IMR-90 (cell line): ENCODE measurements around the gene ZNF732. TPM values are rescaled to one million over a fixed set of nuclear protein-coding genes. Genes with fewer than 3 reads are reported as not detected.

Experiments used
- ATAC-seq: fragments of 200-7000 bp; cut with Tn5 transposase; 2 replicates; pipeline ENCODE4 v1.9.1; 2020; ENCODE audit warnings: low read depth, mild to moderate bottlenecking, moderate library complexity
- BruUV-seq: library from RNA; stranded (reverse); fragments of 400-500 nt; replicated peaks from 2 replicates; lab custom pipeline; 2021; lab: Mats Ljungman, UMichigan
- CTCF ChIA-PET: fragments of 300-600 bp; formaldehyde crosslinking; extraction: SDS; loops from one replicate; lab custom pipeline; 2021; ENCODE audit warnings: antibody characterized with exemption; lab: Yijun Ruan, JAX
- POLR2A ChIA-PET: fragments of 300-600 bp; sonication (Branson Sonifier 250); formaldehyde crosslinking; loops from one replicate; lab custom pipeline; 2022; ENCODE audit warnings: antibody characterized with exemption; ENCODE audit not compliant: unreplicated experiment; lab: Charles Lee
- DNase-seq: peaks from one replicate; pipeline ENCODE4 v3.0.0; 2013
- H2AFZ ChIP-seq: replicated peaks from 2 replicates; pipeline ENCODE3; 2013; ENCODE audit warnings: low read length, mild to moderate bottlenecking; ENCODE audit not compliant: poor library complexity
- H2AK5ac ChIP-seq: 2 replicates; pipeline ENCODE4 v1.6.1; 2013; ENCODE audit warnings: low read depth, low read length, inconsistent platforms
- H2AK9ac ChIP-seq: replicated peaks from 2 replicates; pipeline ENCODE3; 2013; ENCODE audit warnings: mild to moderate bottlenecking, low read depth, low read length, moderate library complexity; ENCODE audit not compliant: poor library complexity
- H2BK120ac ChIP-seq: 2 replicates; pipeline ENCODE4 v1.6.1; 2013; ENCODE audit warnings: low read depth, low read length, inconsistent platforms
- H2BK15ac ChIP-seq: 3 replicates; pipeline ENCODE4 v1.6.1; 2013; ENCODE audit warnings: low read depth, low read length, inconsistent platforms
- H2BK20ac ChIP-seq: 2 replicates; pipeline ENCODE4 v1.6.1; 2013; ENCODE audit warnings: low read depth, mild to moderate bottlenecking, inconsistent platforms, low read length, moderate library complexity
- H2BK5ac ChIP-seq: 2 replicates; pipeline ENCODE4 v1.6.1; 2013; ENCODE audit warnings: mild to moderate bottlenecking, low read depth, low read length, inconsistent platforms; ENCODE audit not compliant: poor library complexity, severe bottlenecking
- H3K14ac ChIP-seq: replicated peaks from 2 replicates; pipeline ENCODE4 v1.6.1; 2013; ENCODE audit warnings: low read depth, low read length, inconsistent platforms
- H3K18ac ChIP-seq: 2 replicates; pipeline ENCODE4 v1.6.1; 2013; ENCODE audit warnings: low read depth, low read length, control low read depth
- H3K23ac ChIP-seq: 2 replicates; pipeline ENCODE4 v1.6.1; 2013; ENCODE audit warnings: low read depth, low read length, inconsistent platforms
- H3K27ac ChIP-seq: 2 replicates; pipeline ENCODE4 v1.5.1; 2013; ENCODE audit warnings: mild to moderate bottlenecking, control low read depth, low read length; ENCODE audit not compliant: insufficient read depth
- H3K27me3 ChIP-seq: 2 replicates; pipeline ENCODE4 v1.6.1; 2013; ENCODE audit warnings: low read length; ENCODE audit not compliant: control insufficient read depth, insufficient read depth
- H3K36me3 ChIP-seq: 2 replicates; pipeline ENCODE4 v1.6.1; 2013; ENCODE audit warnings: low read length, mixed read lengths; ENCODE audit not compliant: control insufficient read depth, insufficient read depth
- H3K4ac ChIP-seq: 2 replicates; pipeline ENCODE4 v1.6.1; 2013; ENCODE audit warnings: low read depth, low read length, inconsistent platforms
- H3K4me1 ChIP-seq: 2 replicates; pipeline ENCODE4 v1.6.1; 2013; ENCODE audit warnings: low read length, mixed read lengths; ENCODE audit not compliant: control insufficient read depth, insufficient read depth
- H3K4me2 ChIP-seq: 2 replicates; pipeline ENCODE4 v1.6.1; 2013; ENCODE audit warnings: low read depth, mild to moderate bottlenecking, control low read depth, low read length, moderate library complexity
- H3K4me3 ChIP-seq: 2 replicates; pipeline ENCODE4 v1.5.1; 2013; ENCODE audit warnings: low read depth, mild to moderate bottlenecking, control low read depth, low read length, moderate library complexity; ENCODE audit not compliant: insufficient read depth
- H3K56ac ChIP-seq: 2 replicates; pipeline ENCODE4 v1.6.1; 2013; ENCODE audit warnings: low read length, inconsistent platforms; ENCODE audit not compliant: insufficient read depth; ENCODE audit errors: extremely low read depth
- H3K79me1 ChIP-seq, 2 experiments: 2 replicates each; pipeline ENCODE4 v1.6.1; 2013; ENCODE audit warnings: low read length in 2 of 2, inconsistent platforms in 1 of 2, low read depth in 1 of 2
- H3K9ac ChIP-seq: 2 replicates; pipeline ENCODE4 v1.6.1; 2013; ENCODE audit warnings: low read depth, low read length, control low read depth
- H3K9me1 ChIP-seq: 2 replicates; pipeline ENCODE4 v1.6.1; 2013; ENCODE audit warnings: low read length, inconsistent platforms; ENCODE audit not compliant: insufficient read depth
- H3K9me3 ChIP-seq: 2 replicates; pipeline ENCODE4 v1.6.1; 2013; ENCODE audit warnings: low read length; ENCODE audit not compliant: control insufficient read depth, insufficient read depth
- H4K20me1 ChIP-seq: 2 replicates; pipeline ENCODE4 v1.6.1; 2013; ENCODE audit warnings: low read length, inconsistent platforms; ENCODE audit not compliant: insufficient read depth
- H4K5ac ChIP-seq: 2 replicates; pipeline ENCODE4 v1.6.1; 2013; ENCODE audit warnings: mild to moderate bottlenecking, low read depth, low read length, control low read depth
- H4K8ac ChIP-seq, 2 experiments: 2 replicates each; pipeline ENCODE4 v1.6.1; 2013; ENCODE audit warnings: low read depth in 2 of 2, low read length in 2 of 2, control low read depth in 1 of 2, inconsistent platforms in 1 of 2
- H4K91ac ChIP-seq: 2 replicates; pipeline ENCODE4 v1.6.1; 2013; ENCODE audit warnings: low read depth, low read length, inconsistent platforms; ENCODE audit not compliant: insufficient read depth
- BHLHE40 ChIP-seq: fragments of 150-350 bp; IDR thresholded peaks from 2 replicates; pipeline ENCODE4 v1.6.1; 2016; ENCODE audit warnings: mild to moderate bottlenecking, low read depth, low read length
- CEBPB ChIP-seq: IDR thresholded peaks from 2 replicates; pipeline ENCODE4 v1.6.1; 2012; ENCODE audit warnings: low read depth, low read length, improper control_type of control experiment
- CHD1 ChIP-seq: IDR thresholded peaks from 2 replicates; pipeline ENCODE4 v1.6.1; 2012; ENCODE audit warnings: low read depth, low read length, improper control_type of control experiment
- CTCF ChIP-seq: conservative IDR thresholded peaks from 2 replicates; pipeline ENCODE4 v1.5.1; 2012; ENCODE audit warnings: mild to moderate bottlenecking, low read depth, low read length, improper control_type of control experiment
- ELK1 ChIP-seq: fragments of 150-350 bp; IDR thresholded peaks from 2 replicates; pipeline ENCODE4 v1.6.1; 2016; ENCODE audit warnings: low read depth, mild to moderate bottlenecking, low read length, moderate library complexity, borderline replicate concordance
- FOS ChIP-seq: fragments of 150-350 bp; IDR thresholded peaks from 2 replicates; pipeline ENCODE4 v1.6.1; 2016; ENCODE audit warnings: low read depth, low read length
- MAFK ChIP-seq: IDR thresholded peaks from 2 replicates; pipeline ENCODE4 v1.6.1; 2012; ENCODE audit warnings: low read depth, low read length, improper control_type of control experiment
- MAZ ChIP-seq: IDR thresholded peaks from 2 replicates; pipeline ENCODE4 v1.6.1; 2012; ENCODE audit warnings: low read depth, mild to moderate bottlenecking, low read length, improper control_type of control experiment, moderate library complexity, borderline replicate concordance
- MXI1 ChIP-seq: IDR thresholded peaks from 2 replicates; pipeline ENCODE4 v1.6.1; 2012; ENCODE audit warnings: low read depth, mild to moderate bottlenecking, low read length, moderate library complexity, borderline replicate concordance
- NFE2L2 ChIP-seq: fragments of 150-350 bp; IDR thresholded peaks from 2 replicates; pipeline ENCODE4 v1.6.1; 2016; ENCODE audit warnings: low read depth, mild to moderate bottlenecking, low read length
- POLR2A ChIP-seq: IDR thresholded peaks from 2 replicates; pipeline ENCODE4 v1.6.1; 2012; ENCODE audit warnings: mild to moderate bottlenecking, low read depth, low read length
- RAD21 ChIP-seq: IDR thresholded peaks from 2 replicates; pipeline ENCODE4 v1.6.1; 2012; ENCODE audit warnings: low read length, improper control_type of control experiment
- RCOR1 ChIP-seq: IDR thresholded peaks from 2 replicates; pipeline ENCODE4 v1.6.1; 2012; ENCODE audit warnings: mild to moderate bottlenecking, low read length, improper control_type of control experiment; ENCODE audit not compliant: insufficient replicate concordance
- RFX5 ChIP-seq: IDR thresholded peaks from 2 replicates; pipeline ENCODE4 v1.8.0; 2012; ENCODE audit warnings: low read depth, mild to moderate bottlenecking, low read length, moderate library complexity
- SMC3 ChIP-seq: fragments of 150-350 bp; IDR thresholded peaks from 2 replicates; pipeline ENCODE4 v1.6.1; 2016; ENCODE audit warnings: low read depth, mild to moderate bottlenecking, antibody characterized with exemption, low read length, moderate library complexity
- USF2 ChIP-seq: fragments of 150-350 bp; IDR thresholded peaks from 2 replicates; pipeline ENCODE4 v1.6.1; 2017; ENCODE audit warnings: mild to moderate bottlenecking, antibody characterized with exemption, low read length, low read depth
- WGBS, 2 experiments: methylation state at CpG; one replicate each; pipeline versions ENCODE4 v1.1.5 to v1.1.7; 2013; ENCODE audit warnings: missing lambda C conversion rate in 2 of 2; ENCODE audit not compliant: insufficient read length in 1 of 2; ENCODE audit errors: extremely low coverage in 2 of 2; 5-methylcytosine and 5-hydroxymethylcytosine counted together
- dilution Hi-C: fragments of 300-500 bp; cut with HindIII; formaldehyde crosslinking; loops from one replicate; pipeline ENCODE4 v1.14.3; 2018; ENCODE audit warnings: low sequenced_read_pairs; ENCODE audit not compliant: unreplicated experiment
- in situ Hi-C: fragments of 300-500 bp; cut with MboI; formaldehyde crosslinking; loops from 3 replicates; pipeline ENCODE4 v1.14.3; 2019; ENCODE audit warnings: low sequenced_read_pairs, inconsistent platforms, mixed read lengths
- intact Hi-C: fragments of 100-400 bp; cut with micrococcal nuclease; formaldehyde crosslinking; loops from 2 replicates; pipeline ENCODE4 v1.10.0; 2022
- polyA plus RNA-seq, 3 experiments: library from polyadenylated mRNA; depleted of rRNA; stranded (reverse); fragments of >200 nt; gene quantifications; 2 replicates each; pipeline ENCODE4 v1.2.3, GENCODE V29; 2012; ENCODE audit warnings: low replicate concordance in 1 of 3
- total RNA-seq: library from RNA; depleted of rRNA; stranded (reverse); fragments of >200 nt; gene quantifications from 2 replicates; pipeline ENCODE4 v1.2.3, GENCODE V29; 2012

Gene ZNF732
- total and polyA plus RNA-seq, 2 of the 4 experiments (the other 2 are of a cell fraction), result under 0.01 TPM; not detected in 1

- no peak overlapping the region for H3K56ac ChIP-seq
- no peaks in the 10 kb centered on the region for H3K79me1 ChIP-seq
- no peak overlapping the region for H3K27ac ChIP-seq
- no peaks in the 10 kb centered on the region for H4K20me1 ChIP-seq
- H3K4ac ChIP-seq, result no peak overlapping the region
- no peak overlapping the region for H2BK5ac ChIP-seq
- H2BK120ac ChIP-seq, result no peak overlapping the region
- no peak overlapping the region for H3K9ac ChIP-seq
- H3K4me2 ChIP-seq, result no peak overlapping the region
- no peak overlapping the region for H2AK5ac ChIP-seq
- ChIA-PET CTCF (no interaction called here), POLR2A (no interaction called here)
- H2AK9ac ChIP-seq, result no peak overlapping the region
- no peak overlapping the region for H2AFZ ChIP-seq
- no peak overlapping the region for H2BK20ac ChIP-seq
- H3K14ac ChIP-seq, result no peak overlapping the region
- intact Hi-C loops, result no loop called here
- TF ChIP-seq CHD1 (no peak), ELK1 (no peak), MAZ (no peak), BHLHE40 (no peak), RAD21 (no peak), FOS (no peak), CEBPB (no peak), USF2 (no peak), SMC3 (no peak), CTCF (no peak), MAFK (no peak), RFX5 (no peak), NFE2L2 (no peak), RCOR1 (no peak), POLR2A (no peak), MXI1 (no peak)
- no CpG with 5 or more reads among the region's 1 CpG for WGBS, 2 experiments
- H3K36me3 ChIP-seq, result no peaks in the 10 kb centered on the region
- no peak for ATAC-seq
- H3K4me3 ChIP-seq, result no peak overlapping the region
- H3K23ac ChIP-seq, result no peak overlapping the region
- no peak overlapping the region for H4K5ac ChIP-seq
- dilution Hi-C loops, result no loop called here
- in situ Hi-C loops, result no loop called here
- no peaks in the 10 kb centered on the region for H3K4me1 ChIP-seq
- no peak for DNase-seq
- H4K91ac ChIP-seq, result no peak overlapping the region
- BruUV-seq, result no TSS peak
- no peak overlapping the region for H3K18ac ChIP-seq
- H4K8ac ChIP-seq, result no peak overlapping the region
- no peaks in the 10 kb centered on the region for H3K27me3 ChIP-seq
- peaks cover 19% of the 10 kb centered on the region for H3K9me3 ChIP-seq
- H2BK15ac ChIP-seq, result no peak overlapping the region
- no peaks in the 10 kb centered on the region for H3K9me1 ChIP-seq
Measured at GRCh38 chr4:234178-234577, 71.1 kb downstream of the ZNF732 start.
